ENCODE results near the gene PKD2L2. TPM values are rescaled to one million over a fixed set of nuclear protein-coding genes. Genes with fewer than 3 reads are reported as not detected.
A peak's percentile ranks its signal among the peaks of the same experiment; 100 is the strongest.

The PKD2L2 gene
- total and polyA plus RNA-seq, 2 donors from 2014 or later: not detected

GRCh38 chr5:137933491-137933911 lies 44.2 kb downstream of the PKD2L2 start:
- Histone ChIP-seq H3K27me3 (ENCODE audit: control insufficient read depth, insufficient read depth, low read length) (no peaks in the 10 kb centered on the region), H3K4me1 (ENCODE audit: control insufficient read depth in 2 of 3, insufficient read depth in 2 of 3, low read depth in 1 of 3, low read length in 3 of 3) (no peaks in the 10 kb centered on the region), H3K9me3 (ENCODE audit: control insufficient read depth in 2 of 3, insufficient read depth in 1 of 3, low read length in 3 of 3) (no peaks in the 10 kb centered on the region), H3K36me3 (ENCODE audit: control insufficient read depth in 2 of 3, insufficient read depth in 3 of 3, low read length in 3 of 3) (peaks cover 0 to 5% (median 0%) of the 10 kb centered on the region in 3 donors), H3K4me3 (ENCODE audit: low read length in 3 of 3) (no peak overlapping the region), H3K27ac (ENCODE audit: low read depth in 2 of 2, low read length in 2 of 2) (no peak overlapping the region), H3K9ac (ENCODE audit: low read length in 3 of 3) (no peak overlapping the region)
- intact Hi-C loops (cut with DNase I): no loop called here
- TF ChIP-seq CTCF (IDR thresholded peaks at IDR 0.05; ENCODE audit: borderline replicate concordance, extremely low read depth, insufficient read depth): no peak
- peak in 2 of 5 donors; percentile 3 to 15 for DNase-seq
- FAIRE-seq: no peak

DNA sequence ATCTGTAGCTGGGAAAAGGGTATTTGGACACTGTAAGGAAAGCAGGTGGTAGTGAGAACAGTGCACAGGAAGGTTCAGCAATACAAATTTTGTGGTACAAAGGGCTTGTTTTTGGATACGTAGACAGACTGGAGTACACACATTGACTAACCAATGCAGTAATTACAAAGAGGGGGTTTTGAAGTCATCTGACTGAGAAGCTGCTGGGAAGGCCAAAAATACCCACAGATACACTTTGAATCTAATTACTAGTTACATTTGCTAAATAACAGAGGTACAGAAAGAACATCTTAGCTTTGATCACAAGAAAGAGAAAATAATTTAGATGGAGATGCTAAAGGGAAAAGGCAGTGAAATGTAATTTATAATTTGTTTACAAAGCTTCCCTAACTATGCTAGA lies 45.9 kb downstream of the PKD2L2 start:
- no peak for FAIRE-seq

GRCh38 chr5:137935694-137936093 lies 46.4 kb downstream of the PKD2L2 start:
- intact Hi-C loops (cut with DNase I): no loop called here
- Histone ChIP-seq H3K27ac (ENCODE audit: low read depth in 2 of 2, low read length in 2 of 2) (no peak overlapping the region), H3K27me3 (ENCODE audit: control insufficient read depth, insufficient read depth, low read length) (no peaks in the 10 kb centered on the region), H3K36me3 (ENCODE audit: control insufficient read depth in 2 of 3, insufficient read depth in 3 of 3, low read length in 3 of 3) (peaks cover 8 to 19% (median 19%) of the 10 kb centered on the region in 3 donors), H3K9ac (ENCODE audit: low read length in 3 of 3) (no peak overlapping the region), H3K4me1 (ENCODE audit: control insufficient read depth in 2 of 3, insufficient read depth in 2 of 3, low read depth in 1 of 3, low read length in 3 of 3) (no peaks in the 10 kb centered on the region), H3K9me3 (ENCODE audit: control insufficient read depth in 2 of 3, insufficient read depth in 1 of 3, low read length in 3 of 3) (no peaks in the 10 kb centered on the region), H3K4me3 (ENCODE audit: low read length in 3 of 3) (no peak overlapping the region)
- no peak for FAIRE-seq
- no peak for DNase-seq
- TF ChIP-seq CTCF (IDR thresholded peaks at IDR 0.05; ENCODE audit: borderline replicate concordance, extremely low read depth, insufficient read depth): no peak

More for the DNA sequence above, 45.9 kb downstream of the PKD2L2 start:
- Histone ChIP-seq H3K9me3 (ENCODE audit: control insufficient read depth in 2 of 3, insufficient read depth in 1 of 3, low read length in 3 of 3) (no peaks in the 10 kb centered on the region), H3K4me1 (ENCODE audit: control insufficient read depth in 2 of 3, insufficient read depth in 2 of 3, low read depth in 1 of 3, low read length in 3 of 3) (no peaks in the 10 kb centered on the region), H3K4me3 (ENCODE audit: low read length in 3 of 3) (no peak overlapping the region), H3K36me3 (ENCODE audit: control insufficient read depth in 2 of 3, insufficient read depth in 3 of 3, low read length in 3 of 3) (peaks cover 7 to 19% (median 16%) of the 10 kb centered on the region in 3 donors), H3K27me3 (ENCODE audit: control insufficient read depth, insufficient read depth, low read length) (no peaks in the 10 kb centered on the region), H3K9ac (ENCODE audit: low read length in 3 of 3) (no peak overlapping the region), H3K27ac (ENCODE audit: low read depth in 2 of 2, low read length in 2 of 2) (no peak overlapping the region)
- TF ChIP-seq CTCF (IDR thresholded peaks at IDR 0.05; ENCODE audit: borderline replicate concordance, extremely low read depth, insufficient read depth): no peak
- DNase-seq: no peak
- intact Hi-C loops (cut with DNase I): no loop called here

Data from kidney (tissue), 14 donors.